Astrocyte of the spinal cord (primary cell): ENCODE results near the gene GIT1.

Source experiments
- DNase-seq: peaks from one replicate; pipeline ENCODE4 v3.0.0; 2011; ENCODE audit warnings: low read depth, low spot score
- H3K4me3 ChIP-seq: 2 replicates; pipeline ENCODE4 v1.5.1; 2011; ENCODE audit warnings: low read depth, mild to moderate bottlenecking, low read length, moderate library complexity
- in situ Hi-C: cut with HindIII; loops from 2 replicates; pipeline ENCODE4 v1.10.0; 2017; ENCODE audit warnings: low sequenced_read_pairs
- TF ChIP-seq, protein P1 (sequence below): IDR thresholded peaks from 2 replicates; pipeline ENCODE4 v1.5.1; 2012; ENCODE audit warnings: low read depth, mild to moderate bottlenecking, low read length, inconsistent platforms

The GIT1 gene

DNA sequence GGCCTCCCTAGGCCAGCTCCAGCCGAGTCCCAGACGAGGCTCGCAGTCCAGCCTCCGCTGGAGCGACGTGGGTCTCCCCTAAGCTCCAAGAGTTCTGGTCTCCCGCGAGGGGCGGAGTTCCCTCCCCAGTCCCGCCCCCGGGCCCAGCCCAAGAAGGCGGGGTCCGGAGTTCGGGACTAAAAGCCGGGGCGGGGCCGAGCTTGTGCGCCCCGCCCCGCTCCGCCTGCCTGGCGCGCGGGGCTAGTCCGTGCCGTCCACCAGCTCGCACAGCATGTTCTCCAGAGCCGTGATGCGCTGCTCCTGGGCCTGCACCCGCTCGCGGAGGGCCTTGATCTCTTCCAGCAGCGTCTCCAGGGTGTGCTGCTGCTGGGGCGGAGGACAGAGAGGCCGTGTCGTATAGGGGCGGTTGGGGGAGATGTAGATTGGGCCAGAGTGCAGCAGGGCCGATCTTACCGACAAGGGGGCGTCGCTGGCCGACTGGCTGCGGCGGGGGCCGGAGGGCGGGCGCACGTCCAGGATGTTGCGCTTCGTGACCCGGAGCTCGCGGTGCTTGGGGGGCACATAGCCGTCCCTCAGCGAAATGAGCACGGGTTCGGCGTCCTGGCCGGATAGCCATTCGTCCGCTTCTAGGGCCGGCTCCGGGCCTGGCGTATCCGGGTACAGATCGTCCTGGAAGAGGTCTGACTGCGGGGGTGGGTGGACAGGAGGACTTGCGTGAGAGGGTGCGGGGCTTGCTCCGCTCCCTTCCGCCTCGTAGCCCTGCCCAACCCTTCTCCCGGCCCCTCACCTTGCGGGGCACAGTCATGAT lies 26.2 kb upstream of the GIT1 start:
- TF ChIP-seq, protein P1, sequence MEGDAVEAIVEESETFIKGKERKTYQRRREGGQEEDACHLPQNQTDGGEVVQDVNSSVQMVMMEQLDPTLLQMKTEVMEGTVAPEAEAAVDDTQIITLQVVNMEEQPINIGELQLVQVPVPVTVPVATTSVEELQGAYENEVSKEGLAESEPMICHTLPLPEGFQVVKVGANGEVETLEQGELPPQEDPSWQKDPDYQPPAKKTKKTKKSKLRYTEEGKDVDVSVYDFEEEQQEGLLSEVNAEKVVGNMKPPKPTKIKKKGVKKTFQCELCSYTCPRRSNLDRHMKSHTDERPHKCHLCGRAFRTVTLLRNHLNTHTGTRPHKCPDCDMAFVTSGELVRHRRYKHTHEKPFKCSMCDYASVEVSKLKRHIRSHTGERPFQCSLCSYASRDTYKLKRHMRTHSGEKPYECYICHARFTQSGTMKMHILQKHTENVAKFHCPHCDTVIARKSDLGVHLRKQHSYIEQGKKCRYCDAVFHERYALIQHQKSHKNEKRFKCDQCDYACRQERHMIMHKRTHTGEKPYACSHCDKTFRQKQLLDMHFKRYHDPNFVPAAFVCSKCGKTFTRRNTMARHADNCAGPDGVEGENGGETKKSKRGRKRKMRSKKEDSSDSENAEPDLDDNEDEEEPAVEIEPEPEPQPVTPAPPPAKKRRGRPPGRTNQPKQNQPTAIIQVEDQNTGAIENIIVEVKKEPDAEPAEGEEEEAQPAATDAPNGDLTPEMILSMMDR: no peak
- DNase-seq: peak; percentile 85
- H3K4me3 ChIP-seq: peak overlapping the region; percentile 26
- in situ Hi-C loops: no loop called here

- TF ChIP-seq, protein P1: no peak
- in situ Hi-C loops: no loop called here
- DNase-seq: no peak
- H3K4me3 ChIP-seq: peak overlapping the region; percentile 26
Measured at GRCh38 chr17:29615048-29615385, 25.6 kb upstream of the GIT1 start.

- TF ChIP-seq, protein P1: no peak
- no peak overlapping the region for H3K4me3 ChIP-seq
- in situ Hi-C loops: no loop called here
- DNase-seq: no peak
Measured at GRCh38 chr17:29614349-29615047, 25.1 kb upstream of the GIT1 start.

DNA sequence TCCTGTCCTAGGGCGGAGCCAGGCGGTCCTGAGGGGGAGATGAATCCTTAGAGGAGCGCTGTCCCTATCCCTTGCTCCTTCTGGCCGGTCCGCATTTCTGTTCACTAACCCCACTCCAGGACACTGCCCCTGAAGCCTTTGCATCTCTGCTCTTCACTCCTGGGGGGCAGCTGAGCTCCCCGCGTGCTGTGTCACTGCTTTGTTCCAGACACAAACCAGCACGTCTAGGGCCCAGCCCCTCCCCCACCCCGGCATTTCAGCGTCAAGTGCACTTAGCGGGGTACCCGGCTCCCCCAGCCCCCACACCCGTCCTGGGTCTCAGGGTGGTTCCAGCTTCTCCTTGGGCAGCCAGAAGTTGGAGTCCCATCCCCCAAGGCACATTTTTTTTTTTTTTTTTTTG lies 24.4 kb upstream of the GIT1 start:
- TF ChIP-seq, protein P1: no peak
- no peak for DNase-seq
- in situ Hi-C loops: no loop called here
- H3K4me3 ChIP-seq: no peak overlapping the region

- TF ChIP-seq, protein P1: peak; percentile 70
- in situ Hi-C loops: no loop called here
- DNase-seq: peak; percentile 86
- no peak overlapping the region for H3K4me3 ChIP-seq
Measured at GRCh38 chr17:29613352-29613837, 23.9 kb upstream of the GIT1 start.

DNA sequence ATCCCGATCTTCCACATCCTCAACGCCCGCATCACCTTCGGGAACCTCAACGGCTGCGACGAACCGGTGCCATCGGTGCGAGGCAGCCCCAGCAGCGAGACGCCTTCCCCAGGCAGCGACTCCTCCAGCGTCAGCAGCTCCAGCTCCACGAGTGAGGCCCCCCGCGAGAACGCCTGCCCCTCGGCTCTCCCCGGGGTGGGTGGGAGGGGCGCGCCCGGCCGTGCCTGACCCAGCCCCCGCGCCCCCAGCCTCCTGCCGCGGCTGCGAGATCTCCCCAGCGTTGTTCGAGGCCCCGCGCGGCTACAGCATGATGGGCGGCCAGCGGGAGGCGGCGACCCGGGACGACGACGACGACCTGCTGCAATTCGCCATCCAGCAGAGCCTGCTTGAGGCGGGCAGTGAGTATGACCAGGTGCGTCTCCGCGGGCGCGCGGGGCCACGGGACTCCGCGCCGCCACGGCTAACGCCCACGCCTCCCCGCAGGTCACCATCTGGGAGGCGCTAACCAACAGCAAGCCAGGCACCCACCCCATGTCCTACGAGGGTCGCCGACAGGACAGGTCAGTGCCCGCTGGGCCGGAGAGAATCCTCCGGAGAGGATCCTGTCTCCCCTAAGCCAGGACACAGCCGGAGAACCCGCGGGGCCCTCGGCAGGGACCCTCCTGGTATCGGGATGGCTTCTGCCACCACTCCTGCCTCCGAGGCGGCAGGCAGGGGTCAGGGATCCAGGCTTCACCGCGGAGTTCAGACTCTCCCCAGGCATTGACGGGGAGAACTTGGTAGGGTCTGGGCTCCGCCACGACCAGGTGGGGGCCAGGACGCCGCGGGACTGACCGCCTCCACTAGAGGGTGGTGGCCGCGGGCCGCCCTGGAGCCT lies 23.2 kb upstream of the GIT1 start:
- in situ Hi-C loops: no loop called here
- DNase-seq: no peak
- H3K4me3 ChIP-seq: no peak overlapping the region
- TF ChIP-seq, protein P1: no peak
